Activated CD4-positive, alpha-beta T cell treated with anti-CD3 and anti-CD28 coated beads for 24 hours (primary cell): ENCODE measurements around the gene CCDC28B.

Source experiments
- DNase-seq, 2 donors: peaks; one replicate each; pipeline ENCODE4 v3.0.0-alpha.2; 2020; ENCODE audit warnings: low read depth in 2 of 2

CCDC28B gene

GRCh38 chr1:32221980-32222755 lies 21.8 kb downstream of the CCDC28B start, which contains the start of the genes EIF3I and TMEM234:
EIF3I (plus strand) TSS chr1:32222407; CDS start chr1:32222442, 35 bp downstream.
TMEM234 (minus strand) TSS chr1:32222353; CDS start chr1:32222322, 31 bp downstream.
- DNase-seq = peak; percentile 82 to 85

DNA sequence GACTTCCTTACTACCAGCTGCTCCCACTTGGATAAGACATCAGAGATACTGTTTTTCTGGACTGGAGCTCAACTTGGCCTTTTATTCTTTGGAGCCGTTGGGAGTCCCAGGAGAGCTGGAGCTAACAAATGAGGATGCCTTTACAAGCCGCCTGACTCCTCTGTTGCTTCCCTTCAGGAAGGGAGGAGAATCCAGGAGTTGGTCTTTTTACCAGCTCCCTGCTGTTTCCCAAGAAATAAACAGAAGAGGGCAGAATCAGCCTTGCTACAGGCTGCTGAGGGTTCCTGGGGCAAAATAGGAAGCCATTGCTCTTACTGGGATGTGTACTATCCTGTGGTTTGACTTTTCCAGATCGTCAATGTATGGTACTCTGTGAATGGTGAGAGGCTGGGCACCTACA lies 23.3 kb downstream of the CCDC28B start:
- no peak for DNase-seq

DNA sequence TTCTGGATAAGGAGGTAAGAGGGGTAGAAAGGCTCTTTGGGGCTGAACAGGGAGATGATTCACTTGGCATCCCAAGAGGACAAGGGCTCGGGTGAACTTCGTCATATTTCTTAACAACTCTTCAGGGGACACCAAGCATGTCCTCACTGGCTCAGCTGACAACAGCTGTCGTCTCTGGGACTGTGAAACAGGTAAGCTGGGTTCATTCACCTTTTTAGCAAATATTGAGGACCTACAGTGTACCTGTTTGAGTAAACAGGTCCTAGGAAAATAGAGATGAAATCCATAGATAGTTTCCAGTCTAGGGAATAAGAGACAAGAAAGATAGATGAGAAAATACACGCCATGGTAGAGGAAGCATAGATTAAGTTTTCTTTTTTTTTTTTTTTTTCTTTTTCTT lies 23.9 kb downstream of the CCDC28B start:
- no peak for DNase-seq

DNA sequence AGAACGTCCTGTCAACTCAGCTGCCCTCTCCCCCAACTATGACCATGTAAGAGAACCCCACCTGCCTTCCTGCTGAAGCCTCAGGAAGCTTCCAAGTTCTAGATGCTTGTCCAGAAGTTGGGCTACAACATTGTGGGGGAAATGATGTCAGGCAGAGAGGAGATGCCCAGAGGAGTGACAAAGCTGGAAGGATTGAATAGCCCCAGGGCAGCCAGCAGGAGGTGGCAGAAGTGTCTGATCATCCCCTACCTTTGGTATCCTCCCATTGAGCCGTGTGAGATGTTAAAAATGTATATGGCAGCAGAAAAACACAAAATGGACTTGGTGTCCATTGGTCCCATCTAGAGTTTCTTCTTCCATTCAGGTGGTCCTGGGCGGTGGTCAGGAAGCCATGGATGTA lies 28.4 kb downstream of the CCDC28B start:
- DNase-seq = no peak

DNA sequence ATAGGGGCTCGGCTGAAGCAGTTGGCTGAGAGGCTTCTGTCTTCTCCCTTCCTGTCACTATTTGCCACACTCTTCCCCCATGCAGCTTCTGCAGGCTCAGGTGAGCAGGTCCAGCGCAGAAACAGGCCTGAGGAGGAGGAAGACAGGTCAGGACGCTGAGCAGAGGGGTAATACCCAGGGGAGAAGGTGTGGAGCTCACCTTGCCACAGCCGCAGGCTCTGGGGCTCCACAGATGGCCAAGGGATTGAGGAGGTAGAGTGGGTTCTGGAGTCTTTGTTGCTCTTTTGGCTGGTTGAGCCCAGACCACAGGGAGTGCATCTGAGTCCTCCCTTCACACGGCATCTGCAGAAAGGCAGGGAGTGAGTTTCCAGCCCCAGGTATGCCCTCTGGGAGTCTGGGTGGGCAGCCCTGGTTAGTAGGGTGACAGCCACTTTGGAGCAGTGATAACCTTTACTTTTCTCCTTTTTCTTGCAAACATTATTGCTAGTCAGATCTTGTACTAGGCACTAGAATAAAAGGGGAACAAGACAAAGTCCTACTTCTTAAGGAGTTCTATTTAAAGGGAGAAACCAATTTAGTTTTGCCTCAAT lies 31.5 kb downstream of the CCDC28B start:
- DNase-seq = no peak

GRCh38 chr1:32232558-32233304 lies 32.3 kb downstream of the CCDC28B start:
- no peak for DNase-seq

DNA sequence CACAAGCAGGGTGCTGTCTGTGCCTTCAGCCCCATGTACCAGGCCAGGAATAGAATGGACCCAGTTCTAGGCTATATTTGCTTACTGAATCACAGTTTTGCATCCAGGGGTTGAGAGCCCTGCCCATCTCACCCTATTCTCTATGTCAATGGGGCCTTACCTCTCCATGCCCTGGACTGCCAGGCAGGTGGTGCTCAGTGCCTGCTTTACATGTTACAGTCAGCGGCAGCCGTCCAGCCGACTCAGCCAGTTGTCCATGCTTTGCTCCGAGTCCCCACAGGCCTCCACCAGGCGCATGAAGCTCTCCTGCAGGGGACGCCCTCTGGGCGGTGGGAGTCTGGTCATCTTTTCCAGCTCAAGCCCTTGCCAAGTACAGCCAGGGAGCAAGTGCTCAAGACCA lies 34.4 kb downstream of the CCDC28B start:
- DNase-seq = no peak

- no peak for DNase-seq
Measured at GRCh38 chr1:32239337-32239736, 38.9 kb downstream of the CCDC28B start.

GRCh38 chr1:32239790-32240139 lies 39.4 kb downstream of the CCDC28B start:
- no peak for DNase-seq

- no peak for DNase-seq
Measured at GRCh38 chr1:32240140-32240951, 40.0 kb downstream of the CCDC28B start.

- no peak for DNase-seq
Measured at GRCh38 chr1:32241001-32241763, 40.8 kb downstream of the CCDC28B start.

- DNase-seq = no peak
Measured at GRCh38 chr1:32242341-32242851, 42.0 kb downstream of the CCDC28B start.

GRCh38 chr1:32246888-32247273 lies 46.5 kb downstream of the CCDC28B start, which contains the start of gene FAM167B:
FAM167B (plus strand) TSS chr1:32247222; CDS start chr1:32247422, 200 bp downstream.
- DNase-seq = no peak

DNA sequence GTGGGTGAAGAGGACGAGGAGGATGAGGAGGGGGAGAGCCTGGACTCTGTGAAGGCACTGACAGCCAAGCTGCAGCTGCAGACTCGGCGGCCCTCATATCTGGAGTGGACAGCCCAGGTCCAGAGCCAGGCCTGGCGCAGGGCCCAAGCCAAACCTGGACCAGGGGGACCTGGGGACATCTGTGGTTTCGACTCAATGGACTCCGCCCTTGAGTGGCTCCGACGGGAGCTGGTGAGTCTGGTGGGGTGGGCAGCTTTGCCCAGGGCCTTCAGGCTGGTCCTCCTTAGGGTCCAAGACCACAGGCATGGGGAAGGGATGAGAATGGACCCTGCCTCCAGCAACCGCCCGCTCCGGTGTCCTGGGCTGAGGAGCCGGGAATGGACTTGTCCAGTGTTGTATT lies 47.1 kb downstream of the CCDC28B start:
- no peak for DNase-seq

GRCh38 chr1:32247983-32248889 lies 47.8 kb downstream of the CCDC28B start:
- DNase-seq = peak; percentile 64 to 84

- DNase-seq = peak; percentile 60 to 63
Measured at GRCh38 chr1:32249831-32250525, 49.6 kb downstream of the CCDC28B start.

DNA sequence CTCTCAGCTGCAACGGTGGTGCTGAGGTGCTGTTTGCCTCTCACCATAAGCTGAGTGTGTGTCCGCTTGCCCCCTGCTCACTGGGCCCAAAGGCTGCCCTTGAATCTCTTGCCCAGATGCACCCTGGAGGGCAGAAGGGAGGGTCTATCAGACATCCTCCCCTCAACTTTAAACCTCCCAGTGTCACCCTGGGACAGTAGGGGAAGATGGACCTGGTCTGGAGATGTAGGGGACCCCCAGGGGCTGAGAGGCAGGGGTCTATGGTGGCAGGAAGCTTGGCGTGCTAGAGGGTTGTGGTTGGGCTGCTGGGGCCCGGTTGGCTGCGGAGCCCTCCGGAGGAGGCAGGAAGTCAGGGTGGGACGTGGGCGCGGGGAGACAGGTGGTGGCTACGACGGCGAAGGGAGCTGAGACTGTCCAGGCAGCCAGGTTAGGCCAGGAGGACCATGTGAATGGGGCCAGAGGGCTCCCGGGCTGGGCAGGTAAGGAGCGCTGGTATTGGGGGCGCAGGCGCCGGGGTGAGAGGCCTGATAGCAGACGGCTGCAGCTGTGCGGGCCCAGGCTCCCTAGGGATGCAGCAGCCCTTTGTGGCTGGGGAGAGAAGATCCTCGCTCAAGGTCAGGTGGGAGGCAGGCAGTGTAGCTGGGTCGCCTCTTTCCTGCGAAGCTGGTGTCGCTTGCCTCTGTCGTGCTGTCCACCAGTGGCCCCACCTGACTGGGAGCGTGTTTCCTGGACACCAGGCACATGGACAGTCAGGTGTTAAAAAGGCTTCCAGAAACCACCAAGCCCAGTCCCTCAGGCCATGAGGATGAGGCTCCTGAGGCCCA lies 50.7 kb downstream of the CCDC28B start, which contains the start of gene LCK:
LCK (plus strand) TSS at position 373 of the 824 bp plus-strand sequence. CDS start 23,065 bp downstream, outside the sequence.
- DNase-seq = peak; percentile 50 to 56
